Spleen (tissue), 11 donors: ENCODE measurements around the gene TBCA. TPM values are rescaled to one million over a fixed set of nuclear protein-coding genes. Genes with fewer than 3 reads are reported as not detected.

ENCODE experiments used
- DNase-seq: peaks from one replicate; pipeline ENCODE4 v3.0.0-alpha.2; 2020
- H3K27ac ChIP-seq, 8 donors: fragments of 200-600 bp; sonication (generic) in 7 of 8; 1 replicate in 4 of 8; 2 replicates in 4 of 8; pipeline versions ENCODE4 v1.5.0 to v1.8.0; 2016 to 2021; ENCODE audit warnings: inconsistent platforms in 4 of 8, mild to moderate bottlenecking in 4 of 8, moderate library complexity in 1 of 8
- H3K27me3 ChIP-seq, 7 donors: fragments of 200-600 bp; sonication (generic) in 6 of 7; replicated peaks in 1 of 7; 1 replicate in 4 of 7; 2 replicates in 3 of 7; pipeline versions ENCODE4 v1.5.0 to v1.8.0; 2016 to 2021; ENCODE audit warnings: inconsistent platforms in 3 of 7, mild to moderate bottlenecking in 1 of 7
- H3K36me3 ChIP-seq, 6 donors: fragments of 200-600 bp; sonication (generic) in 5 of 6; 1 replicate in 4 of 6; 2 replicates in 2 of 6; pipeline versions ENCODE4 v1.5.0 to v1.8.0; 2016 to 2021; ENCODE audit warnings: inconsistent platforms in 2 of 6
- H3K4me1 ChIP-seq, 6 donors: fragments of 200-600 bp; sonication (generic) in 5 of 6; 1 replicate in 3 of 6; 2 replicates in 3 of 6; pipeline versions ENCODE4 v1.5.0 to v1.8.0; 2016 to 2021; ENCODE audit warnings: inconsistent platforms in 3 of 6
- H3K4me3 ChIP-seq, 8 donors: fragments of 200-600 bp; sonication (generic) in 7 of 8; 1 replicate in 4 of 8; 2 replicates in 4 of 8; pipeline versions ENCODE4 v1.5.0 to v1.8.0; 2016 to 2021; ENCODE audit warnings: inconsistent platforms in 4 of 8, mild to moderate bottlenecking in 4 of 8, moderate library complexity in 2 of 8
- H3K9me3 ChIP-seq, 8 donors: fragments of 200-600 bp; sonication (generic) in 7 of 8; 1 replicate in 4 of 8; 2 replicates in 4 of 8; pipeline versions ENCODE4 v1.5.0 to v1.8.0; 2016 to 2021; ENCODE audit warnings: inconsistent platforms in 4 of 8
- CTCF ChIP-seq, 11 experiments: fragments of 200-600 bp in 7 of 11; fragments of 450-650 bp in 4 of 11; sonication (generic) in 4 of 11; IDR thresholded peaks in 8 of 11; conservative IDR thresholded peaks in 3 of 11; 1 replicate in 7 of 11; 2 replicates in 4 of 11; pipeline versions ENCODE4 v1.4.0 to v1.8.0; 2016 to 2021; ENCODE audit warnings: antibody characterized with exemption in 11 of 11, inconsistent platforms in 4 of 11, mild to moderate bottlenecking in 1 of 11
- POLR2A ChIP-seq, 3 donors: fragments of 450-650 bp; IDR thresholded peaks; one replicate each; pipeline ENCODE4 v1.5.1; 2017; ENCODE audit warnings: antibody characterized with exemption in 3 of 3, mild to moderate bottlenecking in 1 of 3
- POLR2AphosphoS5 ChIP-seq, 3 donors: sonication (generic); formaldehyde crosslinking; IDR thresholded peaks; one replicate each; pipeline ENCODE4 v1.5.1; 2017; ENCODE audit warnings: antibody characterized with exemption in 3 of 3
- WGBS, 5 donors: extraction: QIAGEN DNeasy Blood & Tissue Kit in 3 of 5; methylation state at CpG; one replicate each; pipeline versions ENCODE4 v1.1.5 to v1.1.7; 2013 to 2018; 5-methylcytosine and 5-hydroxymethylcytosine counted together
- intact Hi-C: fragments of 100-400 bp; cut with DNase I; formaldehyde crosslinking; loops from one replicate; pipeline ENCODE4 v1.15.0; 2023; ENCODE audit warnings: low total_unique reads
- polyA plus RNA-seq, 3 donors: library from polyadenylated mRNA; stranded (reverse); fragments of 200-250 nt; gene quantifications; one replicate each; pipeline ENCODE4 v1.2.1, GENCODE V29; 2013
- total RNA-seq, 7 donors: library from RNA; depleted of rRNA in 3 of 7; stranded (reverse); fragments of >200 nt in 3 of 7; fragmentation: NEBNext Ultra II Directional in 4 of 7; extraction: Animal tissue kit (Norgen Biotek cat#: 25700) in 4 of 7; gene quantifications; one replicate each; pipeline versions ENCODE4 v1.1.0 to v1.2.1, GENCODE V29; 2016 to 2021
- donor health status: healthy with polysubstance abuse.
- donor health status: DM: no; HTN: no; CAD: no; lungs with moderate emphysema.
- donor health status: DM: no; HTN: no; CAD: no.
- donor health status: Bipolar disorder and iron deficiency.
- donor health status: healthy.
- donor health status: DM: no; HTN: no; CAD: no.
- donor health status: DM: yes; HTN: yes; CAD: no.

TBCA gene
- total and polyA plus RNA-seq, 10 donors = 92.2 to 267 (median 108) TPM

- intact Hi-C loops = no loop called here
- Histone ChIP-seq H3K9me3 (no peaks in the 10 kb centered on the region), H3K4me3 (no peak overlapping the region), H3K36me3 (peaks cover 0 to 5% (median 0%) of the 10 kb centered on the region in 6 donors), H3K27me3 (no peaks in the 10 kb centered on the region), H3K4me1 (peaks cover 0 to 25% (median 0%) of the 10 kb centered on the region in 6 donors), H3K27ac (peak overlapping the region in 1 of 8 donors; percentile 23)
- 43 to 76% (median 60%) methylated on average over 2 of the region's 2 CpGs for WGBS, 5 donors
- TF ChIP-seq CTCF (IDR thresholded peaks at IDR 0.05 in 8 of 11, conservative IDR thresholded peaks at IDR 0.05 in 3 of 11) = no peak
- TF ChIP-seq POLR2AphosphoS5 (IDR thresholded peaks at IDR 0.05) = no peak
- no peak for DNase-seq
Observed at GRCh38 chr5:77744116-77744515, 32.0 kb downstream of the TBCA start.

- no peak overlapping the region for H3K4me3 ChIP-seq
- DNase-seq = no peak
- intact Hi-C loops = no loop called here
- no peaks in the 10 kb centered on the region for H3K27me3 ChIP-seq
- no peak overlapping the region for H3K27ac ChIP-seq
- 78 to 87% (median 82%) methylated on average over 3 of the region's 3 CpGs for WGBS, 5 donors
- no peaks in the 10 kb centered on the region for H3K9me3 ChIP-seq
- TF ChIP-seq POLR2A (IDR thresholded peaks at IDR 0.05) (no peak), CTCF (IDR thresholded peaks at IDR 0.05 in 8 of 11, conservative IDR thresholded peaks at IDR 0.05 in 3 of 11) (no peak), POLR2AphosphoS5 (IDR thresholded peaks at IDR 0.05) (no peak)
- H3K4me1 ChIP-seq = peaks cover 0 to 15% (median 0%) of the 10 kb centered on the region in 6 donors
- H3K36me3 ChIP-seq = peaks cover 0 to 5% (median 0%) of the 10 kb centered on the region in 6 donors
Observed at GRCh38 chr5:77743181-77743580, 33.0 kb downstream of the TBCA start.

DNA sequence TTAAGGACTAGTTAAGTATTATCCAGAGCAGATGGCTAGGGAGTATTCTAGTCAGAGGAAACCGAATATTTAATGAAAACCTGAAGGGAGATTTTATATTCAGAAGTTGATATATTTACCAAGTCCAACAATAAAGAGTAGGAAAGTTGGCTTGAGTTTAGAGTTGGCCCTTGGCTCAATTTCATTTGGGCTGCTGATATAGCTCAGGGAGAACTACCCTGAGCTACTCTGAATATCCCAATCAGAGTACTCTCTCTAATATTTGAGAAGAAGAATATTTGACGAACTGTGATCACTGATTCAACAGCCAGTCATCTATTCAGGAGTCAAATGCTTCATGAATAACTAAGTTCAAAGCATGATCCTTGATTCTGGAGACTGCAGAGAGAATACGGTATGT is 34.5 kb downstream of the TBCA start:
- Histone ChIP-seq H3K9me3 (no peaks in the 10 kb centered on the region), H3K27ac (no peak overlapping the region), H3K4me3 (no peak overlapping the region), H3K4me1 (peaks cover 0 to 15% (median 0%) of the 10 kb centered on the region in 6 donors), H3K36me3 (peaks cover 0 to 5% (median 0%) of the 10 kb centered on the region in 6 donors), H3K27me3 (no peaks in the 10 kb centered on the region)
- intact Hi-C loops = no loop called here
- 96 to 98% (median 97%) methylated on average over 3 of the region's 3 CpGs for WGBS, 5 donors
- no peak for TF ChIP-seq POLR2AphosphoS5 (IDR thresholded peaks at IDR 0.05)
- TF ChIP-seq POLR2A (IDR thresholded peaks at IDR 0.05) = no peak
- TF ChIP-seq CTCF (IDR thresholded peaks at IDR 0.05 in 8 of 11, conservative IDR thresholded peaks at IDR 0.05 in 3 of 11) = no peak
- no peak for DNase-seq

DNA sequence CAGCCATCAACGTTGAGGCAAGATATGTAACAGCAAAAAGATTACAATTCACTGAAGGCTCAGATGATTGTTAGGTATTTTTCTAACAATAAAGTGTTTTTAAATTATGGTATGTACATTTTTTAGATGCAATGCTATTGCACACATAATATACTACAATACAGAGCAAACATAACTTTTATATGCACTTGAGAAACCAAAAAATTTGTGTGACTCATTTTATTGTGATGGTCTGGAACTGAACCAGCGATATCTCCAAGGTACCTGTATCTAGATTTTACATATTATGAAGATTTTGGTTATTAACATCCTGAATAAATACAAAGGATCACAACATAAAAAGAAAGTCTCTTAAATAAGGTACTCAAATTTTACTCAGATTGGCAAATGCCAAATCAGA is 41.3 kb downstream of the TBCA start:
- H3K9me3 ChIP-seq = peaks cover 0 to 8% (median 0%) of the 10 kb centered on the region in 8 donors
- TF ChIP-seq CTCF (IDR thresholded peaks at IDR 0.05 in 8 of 11, conservative IDR thresholded peaks at IDR 0.05 in 3 of 11) (no peak), POLR2A (IDR thresholded peaks at IDR 0.05) (no peak), POLR2AphosphoS5 (IDR thresholded peaks at IDR 0.05) (no peak)
- WGBS, 5 donors = 87 to 97% (median 92%) methylated on average over 2 of the region's 2 CpGs
- peaks cover 0 to 6% (median 0%) of the 10 kb centered on the region in 6 donors for H3K4me1 ChIP-seq
- intact Hi-C loops = no loop called here
- no peak overlapping the region for H3K4me3 ChIP-seq
- no peaks in the 10 kb centered on the region for H3K27me3 ChIP-seq
- H3K36me3 ChIP-seq = no peaks in the 10 kb centered on the region
- H3K27ac ChIP-seq = no peak overlapping the region
- DNase-seq = no peak
